ENCODE measurements around the gene PLPP1.
"Not testable (repeated sequence)": the region's sequence is repeated elsewhere in the genome, so short reads cannot be mapped to it uniquely, and the experiment has no call there.

The PLPP1 gene

DNA sequence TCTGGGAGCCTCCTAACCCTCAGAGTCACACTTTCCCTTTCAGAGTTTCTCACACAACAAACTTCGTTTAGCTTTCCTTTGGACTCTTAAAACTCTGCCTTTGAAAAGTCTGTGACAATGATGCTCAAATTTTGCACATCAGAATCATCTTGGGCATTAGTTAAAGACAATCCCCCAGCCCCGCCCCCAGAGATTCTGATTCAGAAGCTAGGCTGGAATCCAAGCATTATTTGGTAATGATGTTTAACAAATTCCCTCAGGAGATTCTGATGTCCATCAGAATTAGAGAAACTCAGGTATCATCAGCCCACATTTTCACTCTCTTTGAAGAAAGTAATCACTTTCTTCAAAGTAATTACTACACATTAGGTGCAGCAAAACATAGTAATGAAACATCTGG, 9.6 kb upstream of the PLPP1 start:
- DNase-seq = no peak

GRCh38 chr5:55541056-55541635, 6.4 kb upstream of the PLPP1 start:
- no peak for DNase-seq

DNA sequence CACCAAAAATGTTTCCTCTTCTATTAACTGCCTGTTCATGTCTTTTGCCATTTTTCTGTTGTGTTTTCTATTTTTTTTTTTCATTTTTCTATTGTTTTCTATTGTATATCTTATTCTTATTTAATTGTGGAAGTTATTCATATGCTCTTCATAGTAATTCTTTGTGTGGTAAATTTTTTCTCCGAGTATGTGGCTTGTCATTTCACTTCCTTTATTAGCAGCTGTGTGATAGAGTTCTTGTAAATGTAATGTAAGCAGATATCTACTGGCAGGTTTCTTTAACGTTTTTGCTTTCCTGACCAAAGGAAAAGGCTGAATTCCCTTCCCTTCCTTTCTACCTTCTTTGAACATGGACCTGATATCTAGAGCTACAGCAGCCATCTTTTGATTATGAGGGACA, 5.8 kb upstream of the PLPP1 start:
- no peak for DNase-seq

DNA sequence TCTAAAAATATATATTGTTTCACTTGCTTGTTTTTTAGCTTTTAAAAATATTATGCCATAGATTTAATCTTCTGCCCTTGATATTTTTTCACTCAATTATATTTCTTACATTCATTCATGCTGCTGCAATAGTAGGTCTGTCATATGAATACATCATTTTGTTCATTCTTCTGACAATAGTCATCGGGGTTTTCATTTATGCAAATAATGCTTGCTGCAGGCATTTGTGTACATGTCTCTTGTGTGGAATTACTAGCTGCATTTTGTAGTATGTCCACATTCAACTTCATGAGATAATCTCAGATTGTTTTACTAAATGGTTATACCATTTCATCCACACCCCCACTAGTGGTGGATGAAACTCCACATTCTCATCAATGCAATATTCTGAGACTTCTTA, 5.3 kb upstream of the PLPP1 start:
- no peak for DNase-seq

GRCh38 chr5:55538661-55539060, 3.9 kb upstream of the PLPP1 start:
- no peak for DNase-seq

GRCh38 chr5:55537315-55537714, 2.6 kb upstream of the PLPP1 start:
- not testable (repeated sequence) for DNase-seq

- DNase-seq = no peak
These were observed 588 bp upstream of the PLPP1 start for GRCh38 chr5:55535199-55535905.

- DNase-seq = peak; percentile 37 to 44
These were observed 986 bp downstream of the PLPP1 start for GRCh38 chr5:55533521-55534435.

GRCh38 chr5:55530669-55531068, 4.1 kb downstream of the PLPP1 start:
- DNase-seq = no peak

DNA sequence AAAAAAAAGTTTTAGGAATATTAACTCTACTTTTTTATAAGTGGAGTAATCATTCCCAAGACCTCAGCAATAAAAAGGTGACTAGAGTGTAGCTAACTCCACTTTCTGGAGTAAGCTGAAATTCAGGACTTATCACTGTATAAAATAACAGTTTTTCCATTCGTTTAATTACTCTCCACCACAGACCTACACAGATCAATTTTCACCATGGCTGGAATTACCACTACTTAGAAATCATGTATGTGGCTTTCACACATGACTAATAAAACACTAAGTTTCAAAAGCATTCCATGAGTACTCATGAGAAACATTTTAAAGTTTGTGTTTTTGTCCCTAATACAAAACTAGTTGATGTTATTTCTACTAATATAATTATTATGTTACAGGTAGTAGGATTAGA, 9.9 kb downstream of the PLPP1 start:
- DNase-seq = no peak

DNA sequence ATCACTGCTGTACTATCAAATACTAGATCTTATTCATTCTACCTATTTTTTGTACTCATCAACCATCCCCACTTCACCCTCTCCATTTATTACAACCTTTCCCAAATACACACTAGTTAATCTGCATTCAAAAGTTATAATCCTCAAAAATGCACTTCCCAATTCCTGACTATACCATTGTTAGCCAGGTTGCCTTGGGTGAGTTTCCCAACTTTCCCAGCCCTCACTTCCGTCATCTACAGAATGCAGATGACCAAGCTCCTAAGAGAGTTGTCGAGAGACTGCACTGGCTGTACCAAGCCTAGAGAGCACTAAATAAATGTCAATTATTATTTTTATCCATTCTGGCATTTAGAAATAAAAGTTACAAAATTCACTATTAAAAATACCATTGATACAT, 11.5 kb downstream of the PLPP1 start:
- no peak for DNase-seq

- no peak for DNase-seq
These were observed 12.9 kb downstream of the PLPP1 start for GRCh38 chr5:55521881-55522280.

DNA sequence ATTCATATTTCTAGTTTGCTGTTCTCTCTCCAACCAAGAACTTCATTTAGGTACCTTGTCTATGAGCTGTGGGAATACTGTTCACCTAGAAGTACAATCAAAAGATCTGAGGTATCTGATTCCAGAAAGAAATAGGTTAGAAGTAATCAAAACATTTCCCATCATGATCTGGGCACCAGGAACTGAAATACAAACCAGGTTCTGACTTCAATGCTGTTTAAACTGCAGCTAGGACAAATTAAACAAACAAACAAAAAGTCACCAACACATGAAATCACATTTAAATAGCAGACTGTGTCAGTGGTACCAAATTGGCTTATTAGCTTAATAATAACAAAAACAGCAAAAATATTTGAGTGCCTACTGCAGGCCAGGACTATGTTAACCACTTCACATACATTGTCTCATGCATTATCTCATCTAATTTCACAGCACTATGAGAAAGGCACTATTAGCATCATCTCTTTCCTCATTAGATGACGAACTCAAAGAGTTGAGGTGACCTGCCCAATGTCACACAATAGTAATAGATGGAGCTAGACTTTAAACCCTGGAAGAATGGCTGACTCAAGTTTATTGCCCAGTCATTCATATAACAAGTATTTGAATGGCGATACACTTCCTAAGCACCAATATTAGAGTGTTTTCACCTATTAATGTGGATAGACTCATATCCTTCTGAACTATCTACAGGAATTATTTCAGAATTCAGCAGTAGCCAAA, 14.5 kb downstream of the PLPP1 start:
- no peak for DNase-seq

DNA sequence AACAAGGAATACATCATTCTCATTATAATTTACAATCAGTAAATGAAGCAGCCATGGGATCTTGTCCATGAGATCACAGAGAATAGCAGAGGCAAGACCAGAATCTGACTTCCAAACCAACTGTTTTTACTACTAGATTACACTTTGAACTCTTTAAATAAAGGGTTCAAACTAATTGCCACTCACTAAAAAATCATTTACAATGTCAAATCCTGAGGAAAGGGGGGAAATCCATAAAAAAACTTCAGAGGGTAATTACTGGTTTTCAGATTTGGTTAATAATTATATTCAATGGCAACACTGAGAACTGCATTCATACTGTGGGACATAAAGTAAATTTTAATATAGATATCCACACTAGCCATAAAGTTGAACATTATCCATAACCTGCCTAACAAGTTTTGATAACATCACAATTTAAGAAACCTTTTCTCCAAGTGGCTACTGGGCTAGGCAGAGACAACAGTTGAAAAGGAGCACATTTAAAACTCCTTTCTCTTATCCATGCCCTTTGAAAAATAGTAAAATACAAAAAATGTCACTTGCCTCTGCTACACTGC, 15.9 kb downstream of the PLPP1 start:
- no peak for DNase-seq

DNA sequence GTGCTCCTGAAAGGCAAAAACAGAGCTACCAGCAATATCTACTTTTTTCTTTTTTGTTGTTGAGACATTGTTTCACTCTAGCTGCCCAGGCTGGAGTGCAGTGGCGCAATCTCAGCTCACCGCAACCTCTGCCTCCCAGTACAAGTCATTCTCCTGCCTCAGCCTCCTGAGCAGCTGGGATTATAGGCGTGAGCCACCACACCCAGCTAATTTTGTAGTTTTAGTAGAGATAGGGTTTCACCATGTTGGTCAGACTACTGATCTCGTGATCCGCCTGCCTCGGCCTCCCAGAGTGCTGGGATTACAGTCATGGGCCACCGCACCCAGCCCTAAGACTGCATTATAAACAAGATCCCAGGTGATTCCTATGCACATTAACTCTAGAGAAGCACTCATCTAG, 17.0 kb downstream of the PLPP1 start:
- no peak for DNase-seq

- DNase-seq = no peak
These were observed 23.8 kb downstream of the PLPP1 start for GRCh38 chr5:55511010-55511409.

GRCh38 chr5:55510523-55510880, 24.3 kb downstream of the PLPP1 start:
- no peak for DNase-seq

DNA sequence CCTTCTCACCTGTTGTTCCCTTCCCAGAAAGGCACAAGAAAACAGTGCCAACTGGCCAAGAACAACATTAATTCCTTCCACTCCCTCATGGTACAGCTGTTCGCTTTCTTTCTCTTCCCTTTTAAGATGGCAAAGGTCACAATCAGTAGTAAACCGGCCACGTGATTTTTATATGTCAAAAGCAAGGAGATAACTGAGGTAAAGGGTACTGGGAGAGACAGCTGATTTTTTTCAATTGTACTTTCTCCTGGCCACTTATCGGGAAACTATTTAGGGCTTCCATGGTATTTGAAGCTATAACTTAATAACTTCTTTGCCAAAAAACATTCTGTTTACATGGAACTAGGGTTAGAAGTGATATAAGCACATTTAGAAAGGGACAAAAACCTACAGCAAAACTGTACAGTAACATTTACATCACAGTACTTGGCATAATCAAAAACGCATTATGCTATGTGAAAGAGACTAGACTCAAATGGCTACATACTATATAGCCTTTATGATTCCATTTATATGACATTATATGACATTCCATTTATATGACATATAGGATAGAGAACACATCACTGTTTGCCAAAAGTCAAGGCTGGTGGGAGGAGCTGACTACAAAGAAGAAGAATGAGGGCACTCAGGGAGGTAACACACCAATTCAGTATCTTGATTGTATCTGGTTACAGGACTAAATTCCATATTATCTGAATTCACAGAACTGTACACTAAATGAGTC, 24.8 kb downstream of the PLPP1 start:
- DNase-seq = no peak

GRCh38 chr5:55509097-55509496, 25.7 kb downstream of the PLPP1 start:
- DNase-seq = no peak

GRCh38 chr5:55507574-55507973, 27.2 kb downstream of the PLPP1 start:
- DNase-seq = no peak

DNA sequence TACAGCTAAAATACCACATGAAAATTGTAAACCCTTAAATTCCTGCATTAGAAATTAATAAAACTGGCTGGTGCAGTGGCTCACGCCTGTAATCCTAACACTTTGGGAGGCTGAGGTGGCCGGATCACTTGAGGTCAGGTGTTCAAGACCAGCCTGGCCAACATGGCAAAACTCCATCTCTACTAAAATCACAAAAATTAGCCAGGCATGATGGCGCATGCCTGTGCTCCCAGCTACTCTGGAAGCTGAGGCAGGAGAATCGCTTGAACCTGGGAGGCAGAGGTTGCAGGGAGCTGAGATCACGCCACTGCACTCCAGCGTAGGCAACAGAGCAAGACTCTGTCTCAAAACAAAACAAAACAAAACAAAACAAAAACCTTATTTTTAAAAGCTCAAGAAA, 29.1 kb downstream of the PLPP1 start:
- DNase-seq = not testable (repeated sequence)

DNA sequence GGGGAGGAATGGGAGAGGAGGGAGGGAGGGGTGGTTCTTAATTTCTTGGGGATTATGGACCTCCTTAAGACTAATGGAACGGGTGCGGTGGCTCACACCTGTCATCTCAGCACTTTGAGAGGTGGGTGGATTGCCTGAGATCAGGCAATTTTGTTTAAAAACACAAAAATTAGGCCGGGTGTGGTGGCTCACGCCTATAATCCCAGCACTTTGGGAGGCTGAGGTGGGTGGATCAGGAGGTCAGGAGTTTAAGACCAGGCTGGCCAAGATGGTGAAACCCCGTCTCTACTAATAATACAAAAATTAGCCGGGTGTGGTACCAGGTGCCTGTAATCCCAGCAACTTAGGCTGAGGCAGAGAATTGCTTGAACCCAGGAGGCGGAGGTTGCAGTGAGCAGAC, 30.8 kb downstream of the PLPP1 start:
- not testable (repeated sequence) for DNase-seq
